Measurements from ENCODE around the gene TMEM45A. TPM values are rescaled to one million over a fixed set of nuclear protein-coding genes. Genes with fewer than 3 reads are reported as not detected.

Gene TMEM45A
- total RNA-seq, 1 donor from 2014 or later = 8.0 TPM

DNA sequence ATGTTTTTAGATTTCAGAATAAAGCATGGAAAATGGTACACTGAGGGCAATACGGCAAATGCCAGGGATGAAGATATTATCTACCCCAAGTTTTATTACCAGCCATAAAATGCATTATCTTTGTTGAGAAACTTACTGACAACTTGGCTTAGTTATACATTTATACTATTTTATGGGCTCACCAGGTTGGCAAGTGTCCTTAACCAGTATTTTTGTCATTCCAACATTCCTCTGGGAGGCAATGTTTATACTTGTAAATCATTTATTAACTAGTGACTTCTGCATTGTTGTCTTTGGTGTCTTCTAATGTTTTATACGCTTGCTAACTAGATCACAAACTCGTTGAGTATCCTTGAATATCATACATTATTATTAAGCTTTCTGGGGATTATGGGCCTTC, 99.0 kb downstream of the TMEM45A start:
- DNase-seq (ENCODE audit: missing footprints) (no peak), ATAC-seq (no peak)
- intact Hi-C loops (cut with DNase I) = loop anchor here (1.0 to 5.0 kb wide), 2 partner anchors 128 to 759 kb away; no protein-coding TSS in a partner anchor

DNA sequence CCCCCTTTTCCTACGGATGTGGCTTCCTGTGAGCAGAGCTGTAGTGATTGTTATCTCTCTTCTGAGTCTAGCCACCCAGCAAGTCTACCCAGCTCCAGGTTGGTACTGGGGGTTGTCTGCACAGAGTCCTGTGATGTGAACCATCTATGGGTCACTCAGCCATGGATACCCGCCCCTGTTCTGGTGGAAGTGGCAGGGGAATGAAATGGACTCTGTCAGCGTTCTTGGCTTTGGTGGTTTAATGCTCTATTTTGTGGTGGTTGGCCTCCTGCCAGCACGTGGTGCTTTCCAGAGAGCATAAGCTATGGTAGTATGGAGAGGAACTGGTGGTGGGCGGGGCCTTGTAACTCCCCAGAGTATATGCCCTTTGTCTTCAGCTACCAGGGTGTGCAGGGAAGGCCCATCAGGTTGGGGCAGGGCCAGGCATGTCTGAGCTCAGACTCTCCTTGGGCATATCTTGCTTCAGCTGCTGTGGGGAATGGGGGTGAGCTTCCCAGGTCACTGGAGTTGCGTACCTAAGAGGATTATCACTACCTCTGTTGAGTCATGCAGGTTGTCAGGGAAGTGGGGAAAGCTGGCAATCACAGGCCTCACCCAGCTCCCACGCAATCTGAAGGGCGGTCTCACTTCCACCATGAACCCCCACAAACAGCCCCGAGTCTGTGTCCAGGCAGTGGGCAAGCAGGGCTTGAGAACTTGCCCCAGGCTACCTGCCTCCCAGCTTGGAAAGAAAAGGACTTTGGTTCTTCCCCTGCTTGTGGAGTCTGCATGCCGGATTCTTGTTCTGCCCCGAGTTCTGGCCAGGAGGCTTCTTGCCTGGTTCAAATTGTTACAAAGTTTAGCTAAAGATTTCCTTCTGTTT, 108.0 kb downstream of the TMEM45A start:
- DNase-seq (ENCODE audit: missing footprints) (peak; percentile 55), ATAC-seq (no peak)
- intact Hi-C loops (cut with DNase I) = no loop called here

DNA sequence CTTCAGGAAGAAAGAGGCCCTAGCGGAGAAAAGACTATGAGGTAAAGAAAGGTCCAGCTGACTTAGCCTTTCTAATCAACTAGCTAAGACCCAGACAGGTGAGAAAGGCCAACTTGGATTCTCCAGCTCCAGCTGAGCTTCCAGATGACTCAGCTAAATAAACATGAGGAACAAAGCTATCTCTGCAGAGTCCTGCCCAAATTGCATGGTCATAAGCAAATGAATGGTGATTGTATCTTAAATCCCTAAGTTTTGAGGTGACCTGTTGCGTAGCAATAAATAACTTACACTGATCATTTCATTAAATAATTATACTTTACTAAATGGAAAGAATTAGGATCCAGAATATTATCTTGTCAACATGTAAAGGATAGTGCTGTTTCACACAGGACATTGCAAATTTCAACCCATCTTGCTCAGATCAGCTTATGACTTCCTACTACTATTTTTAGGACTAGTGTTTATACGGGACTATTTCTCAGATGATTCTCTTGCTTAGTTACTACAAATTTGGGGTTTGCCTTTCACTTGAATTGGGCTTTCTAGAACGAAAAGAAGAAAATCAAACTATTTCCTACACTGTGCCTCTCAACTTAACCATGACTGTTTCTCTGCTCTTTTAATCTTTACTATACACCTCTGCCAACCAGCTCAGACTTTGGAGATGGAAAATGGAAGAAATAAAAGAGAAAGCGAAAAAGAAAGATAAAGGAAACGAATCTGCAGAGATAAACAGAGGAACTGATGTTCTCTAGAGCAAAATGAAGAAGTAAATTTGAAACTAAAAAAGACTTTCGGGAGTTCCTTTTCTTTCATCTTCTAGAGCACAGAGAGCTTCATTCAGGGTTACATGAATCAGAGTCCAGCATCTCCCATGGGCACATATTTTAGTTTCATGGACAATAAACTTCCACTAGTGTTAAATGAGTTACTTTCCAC, 110.4 kb downstream of the TMEM45A start:
- DNase-seq (ENCODE audit: missing footprints) (no peak), ATAC-seq (no peak)
- intact Hi-C loops (cut with DNase I) = no loop called here

DNA sequence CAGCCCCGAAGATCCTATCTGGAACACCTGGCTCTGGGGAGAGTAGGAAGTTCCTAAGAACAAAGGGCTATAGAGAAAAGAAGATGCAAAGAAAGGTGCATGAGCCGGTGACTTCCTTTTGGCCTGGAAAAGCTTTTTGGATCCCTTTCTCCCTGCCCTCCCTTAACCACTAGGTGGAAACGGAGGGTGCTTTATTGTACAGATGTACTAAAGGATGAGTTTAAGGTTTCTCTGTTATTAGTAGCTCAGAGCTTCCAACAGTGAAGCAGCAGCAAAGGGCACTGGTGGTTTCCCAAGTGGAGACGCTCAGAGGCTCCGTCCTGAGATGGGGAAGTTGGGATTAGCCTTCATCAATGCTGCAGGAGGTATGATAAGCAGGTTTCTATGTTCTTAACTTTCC, 111.0 kb downstream of the TMEM45A start:
- DNase-seq (ENCODE audit: missing footprints) (no peak), ATAC-seq (no peak)
- intact Hi-C loops (cut with DNase I) = no loop called here

DNA sequence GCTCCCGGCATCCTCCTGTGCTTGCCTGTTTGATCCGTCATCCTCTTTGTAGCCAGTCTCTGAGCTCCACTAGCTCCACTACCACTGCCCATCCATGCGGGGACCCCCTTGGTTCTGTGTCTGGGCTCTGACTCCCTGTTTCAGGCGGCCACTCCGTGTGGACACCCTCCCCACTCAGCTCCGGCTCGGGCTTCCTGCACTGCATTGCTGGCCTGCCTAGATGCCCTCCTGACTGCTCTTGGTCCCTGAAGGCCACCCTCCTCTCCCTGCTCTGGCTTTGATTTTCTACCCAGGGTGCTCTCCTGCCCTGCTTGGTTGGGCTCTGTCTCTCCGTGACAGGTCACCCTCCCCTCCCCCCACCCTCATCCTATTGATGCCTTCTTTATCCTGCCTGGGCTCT, 112.9 kb downstream of the TMEM45A start:
- intact Hi-C loops (cut with DNase I) = no loop called here
- ATAC-seq = no peak
- no peak for DNase-seq (ENCODE audit: missing footprints)

DNA sequence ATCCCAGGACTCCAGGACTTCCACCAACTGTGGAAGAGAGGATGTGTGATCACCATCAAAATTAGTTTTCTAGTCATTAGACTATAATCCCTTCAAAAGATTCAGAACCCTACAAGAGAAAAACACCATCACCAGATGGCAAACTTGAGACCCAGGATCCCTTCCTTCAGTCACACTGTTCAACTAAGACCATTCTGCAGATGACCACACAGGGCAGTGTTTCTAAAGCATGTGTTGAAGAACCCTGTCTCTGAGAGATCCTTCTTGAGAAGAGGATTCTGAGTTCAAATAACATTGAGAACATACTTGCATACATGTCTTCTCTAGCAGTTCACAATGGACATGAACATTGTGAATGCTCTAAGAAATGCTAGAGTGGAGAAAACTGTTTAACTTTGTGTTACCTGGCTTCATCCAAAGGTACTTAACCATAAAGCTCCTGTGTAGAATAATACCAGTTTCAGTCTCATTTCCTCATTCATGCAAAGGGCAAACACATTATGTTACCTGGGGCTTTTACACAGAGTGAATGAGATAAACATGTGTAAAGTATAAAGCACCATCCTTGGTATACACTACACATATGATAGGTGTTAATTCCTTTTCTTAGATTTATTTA, 114.6 kb downstream of the TMEM45A start:
- no peak for ATAC-seq
- intact Hi-C loops (cut with DNase I) = no loop called here

DNA sequence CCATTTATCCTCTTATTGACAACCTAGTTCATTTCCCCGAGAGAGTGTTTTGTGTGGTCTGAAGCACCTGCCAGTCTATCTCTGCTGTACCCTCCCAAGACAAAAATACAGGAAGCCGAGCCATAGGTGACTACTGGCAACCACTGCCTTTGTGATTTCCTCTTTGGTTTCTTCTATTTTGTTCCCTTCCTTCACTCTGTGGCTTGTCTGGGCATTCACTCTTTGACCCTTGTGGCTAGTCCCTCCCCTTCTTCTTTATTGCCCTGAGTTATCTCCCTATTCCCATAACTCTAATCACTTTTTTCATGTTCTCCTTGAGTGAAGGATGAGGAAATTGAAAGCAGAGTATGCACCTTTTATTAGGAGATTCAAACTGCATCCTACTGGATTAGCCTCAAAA, 116.9 kb downstream of the TMEM45A start, which contains the start of gene ADGRG7:
TSS of gene ADGRG7 (plus strand) at position 297 of the 400 bp plus-strand sequence. CDS start 256 bp downstream, outside the sequence.
- ATAC-seq = no peak
- DNase-seq (ENCODE audit: missing footprints) = no peak
- intact Hi-C loops (cut with DNase I) = no loop called here

More for the DNA sequence above, 114.6 kb downstream of the TMEM45A start:
- DNase-seq (ENCODE audit: missing footprints) = no peak

DNA sequence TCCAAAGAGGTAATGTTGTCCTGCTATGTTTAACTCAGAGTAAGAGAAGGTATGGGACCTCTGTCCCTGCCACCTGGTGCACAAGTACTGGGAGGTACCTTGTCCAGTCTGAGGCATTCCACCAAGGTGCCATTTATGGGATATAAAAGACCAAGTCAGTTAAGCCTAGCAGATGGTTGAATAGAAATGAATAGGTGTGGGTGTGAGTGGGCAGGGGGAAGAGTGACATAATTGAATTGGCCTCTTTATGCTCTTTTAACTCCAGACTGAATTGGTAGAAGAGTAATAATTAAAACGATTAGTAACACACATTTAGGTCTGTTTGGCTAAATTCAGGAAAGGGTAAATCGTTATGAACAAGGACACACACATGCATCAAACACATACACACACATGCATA, 117.5 kb downstream of the TMEM45A start:
- no peak for DNase-seq (ENCODE audit: missing footprints)
- ATAC-seq = no peak
- intact Hi-C loops (cut with DNase I) = no loop called here

DNA sequence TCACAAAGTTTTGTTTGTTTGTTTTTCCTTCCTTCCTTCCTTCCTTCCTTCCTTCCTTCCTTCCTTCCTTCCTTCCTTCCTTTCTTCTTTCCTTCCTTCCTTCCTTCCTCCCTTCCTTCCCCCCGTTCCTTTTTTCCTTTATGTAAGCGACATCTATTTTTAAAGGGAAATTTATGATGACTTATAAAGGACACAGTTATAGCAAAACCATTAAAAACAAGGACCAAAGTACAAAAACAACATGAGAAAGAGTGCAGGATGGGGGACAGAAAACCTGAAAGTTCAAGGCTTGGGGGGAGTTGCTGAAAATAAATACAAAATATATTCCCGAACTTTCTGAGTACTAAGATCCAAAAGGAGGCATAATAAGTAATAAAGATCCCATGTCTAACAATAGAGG, 118.8 kb downstream of the TMEM45A start:
- DNase-seq (ENCODE audit: missing footprints) (no peak), ATAC-seq (no peak)
- intact Hi-C loops (cut with DNase I) = no loop called here

DNA sequence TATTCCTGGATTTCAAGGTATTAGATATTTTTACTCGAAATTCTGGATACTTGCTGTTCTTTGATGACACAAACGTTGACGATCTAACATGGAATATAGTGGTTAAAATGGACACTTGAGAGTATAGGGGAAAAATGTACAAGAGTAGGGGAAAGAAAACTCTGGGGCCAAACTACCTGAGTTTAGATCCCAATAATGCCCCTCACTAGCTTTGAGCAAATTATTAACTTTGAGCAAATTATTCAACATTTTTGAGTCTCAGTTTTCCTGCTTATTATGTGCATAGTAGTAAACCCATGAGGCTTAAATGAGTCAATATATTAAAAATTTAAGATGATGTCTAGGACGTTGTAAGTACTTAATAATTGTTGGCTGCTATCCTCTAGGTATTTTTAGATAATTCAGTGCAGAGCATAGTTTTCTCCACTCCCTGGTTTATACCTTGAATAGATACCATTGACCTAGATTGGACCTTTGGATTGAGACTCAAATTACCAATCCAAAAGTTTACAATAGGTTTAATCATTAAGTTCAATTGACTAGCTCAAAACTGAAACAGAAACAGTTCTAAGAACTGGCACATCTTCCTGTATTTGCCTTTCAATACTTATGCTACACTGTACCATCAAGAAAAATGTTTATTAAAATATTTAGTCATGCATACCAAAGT, 121.4 kb downstream of the TMEM45A start:
- DNase-seq (ENCODE audit: missing footprints) (no peak), ATAC-seq (no peak)
- intact Hi-C loops (cut with DNase I) = no loop called here

DNA sequence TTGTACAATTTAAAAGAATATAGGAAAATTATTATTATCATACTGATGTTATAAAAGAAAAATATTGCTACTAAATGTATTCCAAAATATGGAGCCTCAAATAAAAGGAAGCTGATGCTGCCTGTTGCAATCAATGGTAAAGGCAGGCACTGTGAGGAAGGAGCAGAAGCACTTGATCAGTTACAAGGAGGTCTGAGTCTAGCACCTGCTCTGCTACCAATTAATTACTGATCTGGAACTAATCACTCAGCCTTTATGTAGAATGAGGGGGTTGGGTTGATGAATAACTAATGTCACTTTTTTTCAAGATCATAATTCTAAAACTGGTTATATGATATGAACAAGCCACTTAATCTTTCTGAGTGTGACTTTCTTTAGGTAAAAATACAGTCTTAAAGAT, 122.5 kb downstream of the TMEM45A start:
- intact Hi-C loops (cut with DNase I) = no loop called here
- ATAC-seq (no peak), DNase-seq (ENCODE audit: missing footprints) (no peak)

DNA sequence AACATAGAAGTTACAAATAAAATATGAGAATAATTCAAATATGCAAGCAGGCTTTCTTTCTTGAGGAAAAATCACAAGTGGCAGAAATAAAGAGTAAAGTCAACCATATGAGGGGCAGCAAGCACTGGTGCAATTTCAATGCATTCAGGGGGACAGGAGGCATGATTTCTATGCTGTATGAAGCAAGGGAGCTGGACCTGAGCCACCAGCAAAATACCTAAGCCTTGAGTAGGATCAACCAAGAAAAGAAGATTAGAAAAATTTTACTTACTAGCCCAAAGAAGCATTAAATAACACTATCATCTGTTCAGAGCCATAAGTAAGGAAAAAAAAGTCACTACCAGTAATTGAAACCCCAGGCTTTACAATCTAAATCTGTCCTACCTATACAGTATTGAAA, 123.3 kb downstream of the TMEM45A start:
- intact Hi-C loops (cut with DNase I) = no loop called here
- no peak for DNase-seq (ENCODE audit: missing footprints)
- ATAC-seq = no peak

DNA sequence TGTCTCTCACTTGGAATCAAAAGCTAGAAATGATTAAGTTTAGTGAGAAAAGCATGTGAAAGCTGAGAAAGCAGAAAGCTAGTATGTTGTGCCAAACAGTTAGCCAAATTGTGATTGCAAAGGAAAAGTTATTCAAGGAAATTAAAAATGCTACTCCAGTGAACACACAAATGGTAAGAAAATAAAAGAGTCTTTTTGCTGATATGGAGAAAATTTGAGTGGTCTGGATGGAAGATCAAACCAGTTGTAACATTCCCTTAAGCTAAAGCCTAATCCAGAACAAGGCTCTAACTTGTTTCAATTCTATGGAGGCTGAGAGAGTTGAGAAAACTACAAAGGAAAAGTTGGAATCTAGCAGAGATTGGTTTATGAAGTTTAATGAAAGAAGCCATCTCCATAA, 128.8 kb downstream of the TMEM45A start:
- ATAC-seq = no peak
- no peak for DNase-seq (ENCODE audit: missing footprints)
- intact Hi-C loops (cut with DNase I) = no loop called here

Other genes starting within 250 kb of the TMEM45A start
- 35.4 TPM for gene TBC1D23, start 231.6 kb upstream of the TMEM45A start, total RNA-seq
- gene NIT2, start 157.9 kb upstream of the TMEM45A start, total RNA-seq = 51.3 TPM
- 65.9 TPM for gene TOMM70, start 91.5 kb upstream of the TMEM45A start, total RNA-seq
- gene LNP1, start 91.1 kb upstream of the TMEM45A start, total RNA-seq = 2.4 TPM
- gene ADGRG7, start 117.0 kb downstream of the TMEM45A start, total RNA-seq = not detected
- 104 TPM for gene TFG, start 216.9 kb downstream of the TMEM45A start, total RNA-seq